ENCODE results near the gene GATA3.

DNA sequence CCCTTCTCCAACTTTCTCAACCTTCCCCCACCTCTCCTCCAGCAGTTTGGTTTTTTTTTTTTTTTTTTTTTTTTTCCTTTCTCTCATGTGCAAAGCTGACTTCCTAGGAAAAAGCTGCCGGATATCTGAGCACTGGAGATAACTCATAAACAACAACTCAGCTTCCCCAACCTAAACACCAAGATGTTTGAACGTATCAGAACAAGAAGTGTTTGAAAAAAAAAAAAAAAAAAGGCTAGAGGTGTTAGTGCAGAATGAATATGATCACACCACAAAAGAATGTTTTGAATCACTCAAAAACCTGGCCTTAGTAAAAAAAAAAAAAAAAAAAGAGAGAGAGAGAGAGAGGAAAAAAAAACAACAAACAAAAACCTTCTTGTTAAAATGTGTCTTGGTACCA lies 11.2 kb downstream of the GATA3 start:
- no peak for TF ChIP-seq POLR2AphosphoS5 (IDR thresholded peaks at IDR 0.05; ENCODE audit: borderline replicate concordance, low read depth, low read length)
- no peak for TF ChIP-seq EZH2 (IDR thresholded peaks at IDR 0.05)

Data from SK-N-MC (cell line).